Kasumi-1 (cell line): ENCODE data around the gene TSPAN17.
"Not testable (repeated sequence)": the region's sequence is repeated elsewhere in the genome, so short reads cannot be mapped to it uniquely, and the experiment has no call there.

Source experiments
- DNase-seq, 2 experiments: peaks; one replicate each; lab custom pipeline; 2025; lab: John Stamatoyannopoulos, UW

The TSPAN17 gene

GRCh38 chr5:176680226-176680563 is 32.9 kb downstream of the TSPAN17 start:
- no peak for DNase-seq

GRCh38 chr5:176682016-176682531 is 34.8 kb downstream of the TSPAN17 start:
- DNase-seq, result no peak

DNA sequence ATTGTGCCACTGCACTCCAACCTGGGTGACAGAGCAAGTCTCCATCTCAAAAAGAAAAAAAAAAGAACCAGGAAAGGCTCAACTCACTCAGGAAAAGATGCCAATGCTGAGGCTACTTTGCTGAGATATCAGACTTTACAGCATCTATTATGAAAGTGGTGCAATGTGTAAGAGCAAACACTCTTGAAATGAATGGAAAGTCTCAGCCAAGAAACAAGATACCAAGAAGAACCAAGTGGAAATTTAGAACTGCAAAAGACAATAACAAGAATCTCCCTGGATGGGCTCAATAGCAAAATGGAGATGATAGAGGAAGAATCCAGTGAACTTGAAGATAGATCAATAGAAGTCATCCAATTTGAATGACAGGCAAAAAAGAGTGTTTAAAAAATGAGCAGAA is 37.7 kb downstream of the TSPAN17 start:
- no peak for DNase-seq

GRCh38 chr5:176687247-176687646 is 40.0 kb downstream of the TSPAN17 start:
- DNase-seq, result no peak

- DNase-seq, result no peak
Measured at GRCh38 chr5:176687881-176688280, 40.6 kb downstream of the TSPAN17 start.

DNA sequence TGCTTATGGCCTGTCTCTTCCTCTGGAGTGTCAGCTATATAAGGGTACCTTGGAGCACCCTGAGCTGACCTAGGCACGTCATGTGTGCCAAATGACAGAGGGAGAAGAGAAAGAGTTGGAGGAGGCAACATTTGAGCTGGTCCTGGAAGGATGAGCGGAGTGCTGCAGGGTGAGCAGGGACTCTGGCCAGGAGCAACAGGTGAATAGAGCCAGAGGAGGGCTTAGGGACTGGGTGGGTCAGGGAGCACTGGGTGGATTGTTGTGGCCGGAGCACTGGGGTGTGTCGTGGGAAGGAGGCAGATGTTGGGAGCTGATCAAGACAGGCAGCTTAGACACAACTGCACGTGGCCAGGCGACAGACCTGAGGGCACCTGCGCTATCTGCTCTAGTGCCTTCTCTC is 43.6 kb downstream of the TSPAN17 start:
- DNase-seq, result no peak

- DNase-seq, result no peak
Measured at GRCh38 chr5:176691524-176691923, 44.2 kb downstream of the TSPAN17 start.

DNA sequence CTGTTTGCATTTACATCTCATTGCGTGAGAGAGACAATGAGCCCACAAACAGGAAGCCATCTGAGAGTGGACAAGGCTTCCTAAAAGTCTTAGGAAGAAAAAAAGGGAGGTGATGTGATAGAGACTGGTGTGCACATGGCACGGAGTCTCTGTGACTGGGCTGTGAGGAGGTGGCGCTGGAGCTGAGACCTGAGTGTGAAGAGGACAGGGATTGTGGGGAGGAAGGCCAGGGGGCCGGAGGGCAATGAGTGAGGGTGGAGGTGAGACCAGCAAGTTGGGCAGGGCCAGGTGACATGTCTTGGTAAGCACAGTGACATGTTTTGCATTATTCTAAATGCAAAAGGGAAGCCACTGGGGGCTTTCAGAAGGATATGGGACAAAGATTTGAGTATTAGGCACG is 45.0 kb downstream of the TSPAN17 start:
- DNase-seq, result no peak

GRCh38 chr5:176692839-176693476 is 45.7 kb downstream of the TSPAN17 start:
- DNase-seq, result peak in 1 of 2 experiments; percentile 38

DNA sequence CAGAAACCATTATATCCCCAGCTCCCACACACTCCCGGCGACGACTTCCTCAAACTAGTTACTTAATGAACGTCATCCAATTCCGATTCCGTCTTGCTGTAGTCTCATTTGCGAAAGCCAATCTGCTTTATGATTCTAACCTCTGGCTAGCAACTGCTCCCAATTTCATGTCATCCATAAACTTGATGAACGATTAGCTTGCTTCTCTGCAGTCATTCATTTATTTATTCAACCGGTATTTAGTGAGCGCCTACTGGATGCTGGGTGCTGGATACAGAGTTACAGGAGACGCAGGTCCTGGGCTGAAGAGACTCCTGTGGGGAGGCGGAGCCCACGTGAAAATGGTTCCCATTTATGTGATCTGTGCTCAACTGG is 46.2 kb downstream of the TSPAN17 start:
- peak; percentile 60 to 77 for DNase-seq

DNA sequence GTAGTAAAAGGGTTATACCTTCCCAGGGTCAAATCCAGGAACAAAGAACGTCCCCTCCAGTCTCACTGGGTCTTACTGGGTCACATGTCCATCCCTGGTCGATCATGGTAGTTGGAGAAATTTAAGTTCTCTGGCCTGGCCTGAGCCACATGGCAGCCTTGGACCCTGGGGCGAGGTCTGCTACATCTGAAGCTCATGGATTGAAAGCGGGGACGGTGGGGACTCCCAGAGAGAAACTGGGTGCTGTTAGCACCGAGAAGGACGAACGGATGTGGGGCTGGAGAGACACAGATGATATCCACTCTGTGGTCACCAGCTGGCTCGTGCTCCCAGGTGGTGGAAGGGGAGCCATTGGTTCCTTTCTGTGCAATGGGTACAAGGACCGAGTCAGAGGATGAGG is 46.9 kb downstream of the TSPAN17 start:
- DNase-seq, result no peak

DNA sequence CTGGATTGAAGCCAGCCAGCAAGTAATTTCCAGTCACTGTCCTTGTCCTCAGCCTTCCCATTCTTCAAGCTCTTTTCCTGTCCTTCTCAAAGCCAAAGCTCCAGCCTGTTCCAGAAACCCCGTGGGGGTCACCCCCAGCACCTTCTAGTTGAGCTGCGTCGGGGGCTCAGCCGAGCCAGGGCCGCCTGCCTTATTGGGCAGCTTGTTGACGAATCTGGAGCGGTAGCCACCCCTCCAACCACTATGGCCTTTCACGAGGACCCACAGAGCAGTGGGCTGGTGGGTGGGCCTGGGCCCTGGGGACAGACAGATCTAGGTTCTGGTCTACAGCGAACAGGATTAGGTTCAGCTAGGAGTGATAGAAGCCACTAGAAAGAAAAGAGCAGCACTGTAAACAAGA is 47.3 kb downstream of the TSPAN17 start:
- DNase-seq, result no peak

DNA sequence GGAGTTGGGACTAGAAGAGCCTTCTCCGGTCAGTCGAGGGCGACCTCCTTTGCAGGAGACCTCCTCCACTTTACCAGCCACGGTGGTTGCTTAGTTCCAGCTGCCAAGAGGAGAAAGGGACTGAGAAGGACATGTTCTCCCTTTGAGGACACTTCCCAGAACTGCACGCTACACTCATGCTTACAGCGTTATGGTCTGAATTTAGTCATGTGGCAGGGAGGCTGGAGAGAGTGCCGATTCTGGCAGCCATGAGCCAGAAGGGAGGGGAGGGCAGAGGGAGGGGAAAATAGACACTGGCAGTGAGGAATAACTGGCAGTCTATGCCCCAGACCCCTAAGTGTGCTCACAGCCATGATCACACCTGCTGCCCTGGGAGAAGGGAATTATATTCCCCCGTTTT is 47.8 kb downstream of the TSPAN17 start:
- no peak for DNase-seq

GRCh38 chr5:176697267-176697933 is 50.1 kb downstream of the TSPAN17 start:
- DNase-seq, result no peak

GRCh38 chr5:176697934-176698538 is 50.8 kb downstream of the TSPAN17 start:
- no peak for DNase-seq

- not testable (repeated sequence) for DNase-seq
Measured at GRCh38 chr5:176699446-176699845, 52.2 kb downstream of the TSPAN17 start.

DNA sequence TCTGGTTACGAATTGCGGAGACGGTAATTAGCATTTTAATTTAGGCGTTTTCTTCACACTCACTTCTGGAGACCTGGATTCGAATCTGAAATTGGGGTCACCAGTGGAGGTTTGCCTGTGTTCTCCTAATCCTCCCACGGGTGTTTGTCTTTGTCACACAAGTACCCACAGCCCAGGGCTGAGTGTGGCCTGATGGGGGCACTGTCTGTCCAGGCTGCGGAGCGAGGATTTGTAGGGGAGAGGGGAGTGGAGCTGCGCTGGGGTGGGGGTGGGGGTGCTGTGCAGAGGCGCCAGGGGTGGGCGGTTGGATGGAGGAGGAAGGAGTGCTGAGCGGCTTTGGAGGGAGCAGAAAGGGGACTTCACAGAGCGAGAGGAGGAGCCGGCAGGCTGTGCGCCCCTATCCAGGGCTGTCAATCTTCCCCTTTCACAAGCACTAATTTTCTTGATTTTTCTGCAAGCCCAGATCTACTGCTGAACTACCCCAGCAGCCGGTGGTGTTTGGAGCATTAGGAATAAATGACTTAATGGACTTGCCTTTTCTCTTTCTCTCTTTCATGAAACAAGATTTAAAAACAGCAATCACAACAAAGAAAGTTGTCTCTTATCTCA is 53.1 kb downstream of the TSPAN17 start:
- DNase-seq, result peak in 1 of 2 experiments; percentile 13

- DNase-seq, result no peak
Measured at GRCh38 chr5:176702671-176703641, 55.7 kb downstream of the TSPAN17 start.

- no peak for DNase-seq
Measured at GRCh38 chr5:176703857-176704256, 56.6 kb downstream of the TSPAN17 start.

- DNase-seq, result no peak
Measured at GRCh38 chr5:176704355-176704754, 57.1 kb downstream of the TSPAN17 start.

DNA sequence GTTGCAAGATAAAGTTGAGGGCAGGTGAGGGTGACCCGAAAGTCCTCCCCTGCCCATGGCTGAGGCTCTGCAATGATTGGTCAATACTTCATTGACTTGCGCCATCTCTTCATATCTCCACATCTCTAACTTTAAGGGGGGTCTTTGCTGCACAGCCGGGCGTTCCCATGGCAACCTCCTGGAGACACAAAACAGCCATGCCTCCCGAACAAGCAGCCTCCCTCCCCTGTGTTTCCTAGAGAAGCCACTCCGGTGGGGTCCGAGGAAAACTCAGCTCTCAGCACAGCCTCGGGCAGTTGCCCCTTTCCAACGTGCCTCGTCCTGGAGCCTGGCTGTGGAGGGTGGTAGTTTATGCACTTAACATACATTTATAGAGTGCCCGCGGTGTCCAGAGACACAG is 57.5 kb downstream of the TSPAN17 start:
- no peak for DNase-seq
